Prostate gland (tissue), 2 donors: Measurements from ENCODE around the gene FRMD1.

Source experiments
- POLR2A ChIP-seq: fragments of 450-650 bp; IDR thresholded peaks from one replicate; pipeline ENCODE4 v1.6.1; 2016; ENCODE audit warnings: antibody characterized with exemption, mild to moderate bottlenecking
- POLR2AphosphoS5 ChIP-seq: sonication (generic); formaldehyde crosslinking; IDR thresholded peaks from one replicate; pipeline ENCODE4 v1.6.1; 2017; ENCODE audit warnings: antibody characterized with exemption
- TF ChIP-seq, protein P1 (sequence below), 4 experiments: fragments of 200-600 bp in 2 of 4; fragments of 450-650 bp in 2 of 4; sonication (generic) in 2 of 4; IDR thresholded peaks; 1 replicate in 3 of 4; 2 replicates in 1 of 4; pipeline ENCODE4 v1.5.1; 2016 to 2019; ENCODE audit warnings: antibody characterized with exemption in 4 of 4, mild to moderate bottlenecking in 2 of 4, moderate library complexity in 2 of 4

DNA sequence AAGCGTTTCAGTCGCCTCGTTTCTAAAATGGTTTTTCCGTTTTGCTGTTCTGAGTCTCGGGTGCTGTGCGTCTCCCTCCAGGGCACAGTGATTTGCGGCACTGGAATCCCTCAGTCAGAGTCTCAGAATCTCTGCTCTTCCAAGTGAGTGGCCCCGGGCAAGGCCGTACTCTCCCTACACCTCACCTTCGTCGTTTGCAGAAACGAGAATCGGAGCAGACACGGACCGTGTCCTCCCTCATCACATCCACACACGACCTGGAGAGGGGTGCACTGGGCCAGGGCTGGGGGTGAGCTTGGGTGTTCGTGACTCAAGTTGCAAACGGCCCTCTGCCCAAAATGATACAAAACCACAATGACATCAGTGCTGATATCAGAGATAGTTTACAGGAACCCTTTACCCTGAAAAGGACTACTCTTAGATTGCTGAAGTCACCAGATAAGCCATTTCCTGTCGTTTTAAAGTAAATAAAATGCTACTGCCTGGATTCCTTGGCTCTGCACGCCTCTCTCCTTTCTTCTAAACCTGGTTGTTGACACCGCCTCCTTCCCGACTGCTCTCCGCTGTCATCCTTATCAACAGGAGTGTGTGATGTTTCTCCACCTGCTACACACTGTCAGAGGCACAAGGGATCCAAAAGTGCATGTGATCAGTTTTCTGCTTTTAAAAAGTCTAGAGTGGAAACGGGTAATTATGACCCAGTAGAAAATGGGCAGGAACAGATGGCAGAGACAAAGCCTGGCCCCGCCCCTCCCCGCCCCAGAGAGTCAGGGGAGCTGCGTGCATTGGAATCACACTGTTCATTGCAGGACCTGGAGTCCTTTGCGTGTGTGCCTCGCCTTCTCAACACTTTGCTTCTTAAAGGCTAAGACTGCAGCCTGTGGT, 43.1 kb downstream of the FRMD1 start:
- TF ChIP-seq POLR2A: no peak
- TF ChIP-seq, protein P1, sequence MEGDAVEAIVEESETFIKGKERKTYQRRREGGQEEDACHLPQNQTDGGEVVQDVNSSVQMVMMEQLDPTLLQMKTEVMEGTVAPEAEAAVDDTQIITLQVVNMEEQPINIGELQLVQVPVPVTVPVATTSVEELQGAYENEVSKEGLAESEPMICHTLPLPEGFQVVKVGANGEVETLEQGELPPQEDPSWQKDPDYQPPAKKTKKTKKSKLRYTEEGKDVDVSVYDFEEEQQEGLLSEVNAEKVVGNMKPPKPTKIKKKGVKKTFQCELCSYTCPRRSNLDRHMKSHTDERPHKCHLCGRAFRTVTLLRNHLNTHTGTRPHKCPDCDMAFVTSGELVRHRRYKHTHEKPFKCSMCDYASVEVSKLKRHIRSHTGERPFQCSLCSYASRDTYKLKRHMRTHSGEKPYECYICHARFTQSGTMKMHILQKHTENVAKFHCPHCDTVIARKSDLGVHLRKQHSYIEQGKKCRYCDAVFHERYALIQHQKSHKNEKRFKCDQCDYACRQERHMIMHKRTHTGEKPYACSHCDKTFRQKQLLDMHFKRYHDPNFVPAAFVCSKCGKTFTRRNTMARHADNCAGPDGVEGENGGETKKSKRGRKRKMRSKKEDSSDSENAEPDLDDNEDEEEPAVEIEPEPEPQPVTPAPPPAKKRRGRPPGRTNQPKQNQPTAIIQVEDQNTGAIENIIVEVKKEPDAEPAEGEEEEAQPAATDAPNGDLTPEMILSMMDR (IDR thresholded peaks at IDR 0.05): no peak
- no peak for TF ChIP-seq POLR2AphosphoS5
